Caco-2 (cell line): ENCODE results near the gene DGKQ. TPM values are rescaled to one million over a fixed set of nuclear protein-coding genes. Genes with fewer than 3 reads are reported as not detected.

Experiments used
- BruUV-seq: library from RNA; stranded (reverse); fragments of 400-500 nt; replicated peaks from 2 replicates; lab custom pipeline; 2021; lab: Mats Ljungman, UMichigan
- CTCF ChIA-PET: fragments of 300-600 bp; sonication (Branson Sonifier 250); formaldehyde crosslinking; loops from one replicate; lab custom pipeline; 2022; ENCODE audit warnings: antibody characterized with exemption; lab: Charles Lee
- POLR2A ChIA-PET: fragments of 300-600 bp; sonication (Branson Sonifier 250); formaldehyde crosslinking; loops from one replicate; lab custom pipeline; 2022; ENCODE audit warnings: antibody characterized with exemption; lab: Charles Lee
- DNase-seq, 2 experiments: peaks; one replicate each; pipeline versions ENCODE4 v3.0.0 to v3.0.0-alpha.2; 2020 to 2022
- H3K27me3 ChIP-seq: replicated peaks from 2 replicates; pipeline ENCODE4 v1.6.0; 2011; ENCODE audit warnings: low read length; ENCODE audit not compliant: control insufficient read depth, insufficient read depth
- H3K36me3 ChIP-seq: 2 replicates; pipeline ENCODE4 v1.5.1; 2011; ENCODE audit warnings: low read length; ENCODE audit not compliant: control insufficient read depth, insufficient read depth
- H3K4me1 ChIP-seq: fragments of 250-450 bp; sonication (Bioruptor Pico); 2 replicates; pipeline ENCODE4 v1.5.1; 2020; ENCODE audit warnings: mild to moderate bottlenecking
- H3K4me3 ChIP-seq: 2 replicates; pipeline ENCODE4 v1.5.1; 2011; ENCODE audit warnings: low read depth, mild to moderate bottlenecking, control low read depth, low read length
- H3K9me3 ChIP-seq: fragments of 250-450 bp; sonication (Bioruptor Pico); 2 replicates; pipeline ENCODE4 v1.5.1; 2020; ENCODE audit warnings: mild to moderate bottlenecking, moderate library complexity
- H3K27ac Mint-ChIP-seq: one replicate; pipeline ENCODE4 v1.8.0; 2022; ENCODE audit warnings: mixed read lengths; ENCODE audit not compliant: unreplicated experiment
- H3K27me3 Mint-ChIP-seq: one replicate; pipeline ENCODE4 v1.8.0; 2022; ENCODE audit warnings: mixed read lengths; ENCODE audit not compliant: insufficient read depth, unreplicated experiment
- H3K36me3 Mint-ChIP-seq: one replicate; pipeline ENCODE4 v1.8.0; 2022; ENCODE audit warnings: mild to moderate bottlenecking, mixed read lengths; ENCODE audit not compliant: insufficient read depth, unreplicated experiment
- H3K4me1 Mint-ChIP-seq: one replicate; pipeline ENCODE4 v1.8.0; 2022; ENCODE audit warnings: low read depth, mixed read lengths; ENCODE audit not compliant: unreplicated experiment
- H3K4me3 Mint-ChIP-seq: one replicate; pipeline ENCODE4 v1.8.0; 2022; ENCODE audit warnings: mild to moderate bottlenecking, moderate library complexity, mixed read lengths; ENCODE audit not compliant: unreplicated experiment
- H3K9me3 Mint-ChIP-seq: one replicate; pipeline ENCODE4 v1.8.0; 2022; ENCODE audit warnings: mixed read lengths; ENCODE audit not compliant: unreplicated experiment
- CTCF ChIP-seq, 2 experiments: fragments of 200-600 bp in 1 of 2; IDR thresholded peaks; 1 replicate in 1 of 2; 2 replicates in 1 of 2; pipeline versions ENCODE4 v1.5.1 to v1.8.0; 2011 to 2022; ENCODE audit warnings: antibody characterized with exemption in 1 of 2, control low read depth in 1 of 2, inconsistent platforms in 1 of 2, low read depth in 1 of 2, low read length in 1 of 2, mild to moderate bottlenecking in 1 of 2, moderate library complexity in 1 of 2; ENCODE audit not compliant: insufficient read depth in 1 of 2, severe bottlenecking in 1 of 2, unreplicated experiment in 1 of 2
- intact Hi-C: fragments of 100-400 bp; cut with micrococcal nuclease; formaldehyde crosslinking; loops from one replicate; pipeline ENCODE4 v1.10.0; 2022; ENCODE audit not compliant: unreplicated experiment
- total RNA-seq: library from RNA; stranded (reverse); gene quantifications from 2 replicates; pipeline ENCODE4 v1.2.3, GENCODE V29; 2022

DGKQ gene
- total RNA-seq, 1 experiment from 2014 or later, result 14.1 TPM

GRCh38 chr4:911871-912490, 61.4 kb downstream of the DGKQ start:
- POLR2A ChIA-PET, result no interaction called here
- no peaks in the 10 kb centered on the region; the same call in 1 of the 2 replicates for H3K36me3 ChIP-seq
- no peak overlapping the region for H3K4me3 ChIP-seq
- no TSS peak for BruUV-seq
- H3K9me3 ChIP-seq, result no peaks in the 10 kb centered on the region
- intact Hi-C loops, result no loop called here
- Mint-ChIP-seq H3K4me3 (no peak overlapping the region), H3K9me3 (no peaks in the 10 kb centered on the region), H3K4me1 (no peaks in the 10 kb centered on the region), H3K27me3 (no peaks in the 10 kb centered on the region), H3K36me3 (peaks cover 31% of the 10 kb centered on the region), H3K27ac (no peak overlapping the region)
- CTCF ChIA-PET, result no interaction called here
- TF ChIP-seq CTCF (IDR thresholded peaks at IDR 0.05; ENCODE audit: insufficient read depth in 1 of 2, low read depth in 1 of 2, low read length in 1 of 2, severe bottlenecking in 1 of 2, unreplicated experiment in 1 of 2), result no peak
- no peaks in the 10 kb centered on the region for H3K27me3 ChIP-seq
- no peak for DNase-seq
- no peaks in the 10 kb centered on the region for H3K4me1 ChIP-seq

GRCh38 chr4:911221-911751, 62.1 kb downstream of the DGKQ start:
- DNase-seq, result no peak
- H3K9me3 ChIP-seq, result no peaks in the 10 kb centered on the region
- ChIA-PET POLR2A (no interaction called here), CTCF (no interaction called here)
- no peaks in the 10 kb centered on the region for H3K27me3 ChIP-seq
- no TSS peak for BruUV-seq
- Mint-ChIP-seq H3K27me3 (no peaks in the 10 kb centered on the region), H3K36me3 (peaks cover 31% of the 10 kb centered on the region), H3K27ac (no peak overlapping the region), H3K4me3 (no peak overlapping the region), H3K4me1 (no peaks in the 10 kb centered on the region), H3K9me3 (no peaks in the 10 kb centered on the region)
- TF ChIP-seq CTCF (IDR thresholded peaks at IDR 0.05; ENCODE audit: insufficient read depth in 1 of 2, low read depth in 1 of 2, low read length in 1 of 2, severe bottlenecking in 1 of 2, unreplicated experiment in 1 of 2), result no peak
- no peaks in the 10 kb centered on the region; the same call in 1 of the 2 replicates for H3K36me3 ChIP-seq
- no peak overlapping the region for H3K4me3 ChIP-seq
- intact Hi-C loops, result no loop called here
- H3K4me1 ChIP-seq, result no peaks in the 10 kb centered on the region

- no peak overlapping the region for H3K4me3 Mint-ChIP-seq
- ChIA-PET CTCF (no interaction called here), POLR2A (no interaction called here)
- Histone ChIP-seq H3K4me1 (no peaks in the 10 kb centered on the region), H3K9me3 (no peaks in the 10 kb centered on the region), H3K36me3 (no peaks in the 10 kb centered on the region; the same call in 1 of the 2 replicates), H3K27me3 (no peaks in the 10 kb centered on the region), H3K4me3 (no peak overlapping the region)
- BruUV-seq, result no TSS peak
- no peaks in the 10 kb centered on the region for H3K27me3 Mint-ChIP-seq
- peaks cover 37% of the 10 kb centered on the region for H3K36me3 Mint-ChIP-seq
- DNase-seq, result no peak
- H3K27ac Mint-ChIP-seq, result no peak overlapping the region
- no peaks in the 10 kb centered on the region for H3K9me3 Mint-ChIP-seq
- intact Hi-C loops, result no loop called here
- TF ChIP-seq CTCF (IDR thresholded peaks at IDR 0.05; ENCODE audit: insufficient read depth in 1 of 2, low read depth in 1 of 2, low read length in 1 of 2, severe bottlenecking in 1 of 2, unreplicated experiment in 1 of 2), result no peak
- H3K4me1 Mint-ChIP-seq, result no peaks in the 10 kb centered on the region
Measured at GRCh38 chr4:910366-911091, 62.8 kb downstream of the DGKQ start.
